Stomach (tissue), 4 donors: ENCODE results near the gene TSPYL2.

ENCODE experiments used
- CTCF ChIP-seq, 7 experiments: fragments of 450-650 bp in 4 of 7; fragments of 200-600 bp in 3 of 7; sonication (generic) in 3 of 7; IDR thresholded peaks; one replicate each; pipeline ENCODE4 v1.5.1; 2016 to 2019; ENCODE audit warnings: antibody characterized with exemption in 7 of 7, control low read depth in 2 of 7, mild to moderate bottlenecking in 1 of 7
- POLR2A ChIP-seq, 4 donors: fragments of 450-650 bp; IDR thresholded peaks; one replicate each; pipeline ENCODE4 v1.6.1; 2016; ENCODE audit warnings: antibody characterized with exemption in 4 of 4, control low read depth in 2 of 4, mild to moderate bottlenecking in 1 of 4, moderate library complexity in 1 of 4

GRCh38 chrX:53048169-53049126 lies 33.7 kb upstream of the TSPYL2 start, which contains the start of gene GPR173:
- TF ChIP-seq CTCF (IDR thresholded peaks at IDR 0.05) (no peak), POLR2A (IDR thresholded peaks at IDR 0.05) (no peak)
